Esophagus muscularis mucosa (tissue), 4 donors: Measurements from ENCODE around the gene JPH2.

ENCODE experiments used
- EP300 ChIP-seq: sonication (generic); formaldehyde crosslinking; IDR thresholded peaks from one replicate; pipeline ENCODE4 v1.6.1; 2017; ENCODE audit warnings: antibody characterized with exemption
- POLR2A ChIP-seq: fragments of 450-650 bp; IDR thresholded peaks from one replicate; pipeline ENCODE4 v1.6.1; 2017; ENCODE audit warnings: antibody characterized with exemption, moderate library complexity, mild to moderate bottlenecking, low read depth
- POLR2AphosphoS5 ChIP-seq, 2 donors: sonication (generic); formaldehyde crosslinking; IDR thresholded peaks; one replicate each; pipeline ENCODE4 v1.6.1; 2017; ENCODE audit warnings: antibody characterized with exemption in 2 of 2
- TF ChIP-seq, protein P1 (sequence below), 3 experiments: fragments of 200-600 bp in 2 of 3; fragments of 450-650 bp in 1 of 3; sonication (generic) in 2 of 3; IDR thresholded peaks; one replicate each; pipeline ENCODE4 v1.5.1; 2017 to 2019; ENCODE audit warnings: antibody characterized with exemption in 3 of 3, mild to moderate bottlenecking in 2 of 3, moderate library complexity in 1 of 3

- TF ChIP-seq POLR2A (no peak), POLR2AphosphoS5 (IDR thresholded peaks at IDR 0.05) (no peak), EP300 (no peak)
- TF ChIP-seq, protein P1, sequence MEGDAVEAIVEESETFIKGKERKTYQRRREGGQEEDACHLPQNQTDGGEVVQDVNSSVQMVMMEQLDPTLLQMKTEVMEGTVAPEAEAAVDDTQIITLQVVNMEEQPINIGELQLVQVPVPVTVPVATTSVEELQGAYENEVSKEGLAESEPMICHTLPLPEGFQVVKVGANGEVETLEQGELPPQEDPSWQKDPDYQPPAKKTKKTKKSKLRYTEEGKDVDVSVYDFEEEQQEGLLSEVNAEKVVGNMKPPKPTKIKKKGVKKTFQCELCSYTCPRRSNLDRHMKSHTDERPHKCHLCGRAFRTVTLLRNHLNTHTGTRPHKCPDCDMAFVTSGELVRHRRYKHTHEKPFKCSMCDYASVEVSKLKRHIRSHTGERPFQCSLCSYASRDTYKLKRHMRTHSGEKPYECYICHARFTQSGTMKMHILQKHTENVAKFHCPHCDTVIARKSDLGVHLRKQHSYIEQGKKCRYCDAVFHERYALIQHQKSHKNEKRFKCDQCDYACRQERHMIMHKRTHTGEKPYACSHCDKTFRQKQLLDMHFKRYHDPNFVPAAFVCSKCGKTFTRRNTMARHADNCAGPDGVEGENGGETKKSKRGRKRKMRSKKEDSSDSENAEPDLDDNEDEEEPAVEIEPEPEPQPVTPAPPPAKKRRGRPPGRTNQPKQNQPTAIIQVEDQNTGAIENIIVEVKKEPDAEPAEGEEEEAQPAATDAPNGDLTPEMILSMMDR (IDR thresholded peaks at IDR 0.05): no peak
Measured at GRCh38 chr20:44126445-44126844, 60.5 kb downstream of the JPH2 start.
